Activated CD4-positive, alpha-beta T cell treated with anti-CD3 and anti-CD28 coated beads, Interleukin-2, amount 10 ng/mL, durations not matched to agents 7 days and 5 days (primary cell): ENCODE measurements around the gene S1PR4. TPM values are rescaled to one million over a fixed set of nuclear protein-coding genes. Genes with fewer than 3 reads are reported as not detected.
"Not testable (repeated sequence)": the region's sequence is repeated elsewhere in the genome, so short reads cannot be mapped to it uniquely, and the experiment has no call there.

Experiments
- CTCF ChIA-PET: fragments of 350-600 bp; sonication (Branson Sonifier 250); formaldehyde crosslinking; loops from one replicate; lab custom pipeline; 2021; ENCODE audit warnings: antibody characterized with exemption; lab: Charles Lee
- POLR2A ChIA-PET: fragments of 350-600 bp; sonication (Branson Sonifier 250); formaldehyde crosslinking; loops from one replicate; lab custom pipeline; 2021; ENCODE audit warnings: antibody characterized with exemption; lab: Charles Lee
- DNase-seq: peaks from one replicate; pipeline ENCODE4 v3.0.0-alpha.2; 2020
- H3K27ac Mint-ChIP-seq: one replicate; pipeline ENCODE4 v1.8.0; 2021; ENCODE audit warnings: mild to moderate bottlenecking, moderate library complexity, mixed read lengths
- H3K27me3 Mint-ChIP-seq: one replicate; pipeline ENCODE4 v1.8.0; 2021; ENCODE audit warnings: mixed read lengths
- H3K36me3 Mint-ChIP-seq: one replicate; pipeline ENCODE4 v1.8.0; 2021; ENCODE audit warnings: low read depth, mixed read lengths
- H3K4me1 Mint-ChIP-seq: one replicate; pipeline ENCODE4 v1.8.0; 2021; ENCODE audit warnings: mixed read lengths
- H3K4me3 Mint-ChIP-seq: one replicate; pipeline ENCODE4 v1.8.0; 2021; ENCODE audit warnings: mild to moderate bottlenecking, moderate library complexity, mixed read lengths
- H3K9me3 Mint-ChIP-seq: one replicate; pipeline ENCODE4 v1.8.0; 2021; ENCODE audit warnings: mixed read lengths
- total RNA-seq, 2 experiments: library from RNA; stranded (reverse); gene quantifications; one replicate each; pipeline ENCODE4 v1.2.3, GENCODE V29; 2021

The S1PR4 gene
- total RNA-seq, 2 experiments from 2014 or later, result 162 to 209 TPM

GRCh38 chr19:3204646-3205275 lies 26.2 kb downstream of the S1PR4 start:
- no peaks in the 10 kb centered on the region for H3K27me3 Mint-ChIP-seq
- no peak for DNase-seq
- CTCF ChIA-PET, result no interaction called here
- no peak overlapping the region for H3K4me3 Mint-ChIP-seq
- no peaks in the 10 kb centered on the region for H3K4me1 Mint-ChIP-seq
- no peaks in the 10 kb centered on the region for H3K9me3 Mint-ChIP-seq
- POLR2A ChIA-PET, result no interaction called here
- no peak overlapping the region for H3K27ac Mint-ChIP-seq
- H3K36me3 Mint-ChIP-seq, result peaks cover 2% of the 10 kb centered on the region

GRCh38 chr19:3206216-3206953 lies 27.8 kb downstream of the S1PR4 start:
- H3K9me3 Mint-ChIP-seq, result no peaks in the 10 kb centered on the region

DNA sequence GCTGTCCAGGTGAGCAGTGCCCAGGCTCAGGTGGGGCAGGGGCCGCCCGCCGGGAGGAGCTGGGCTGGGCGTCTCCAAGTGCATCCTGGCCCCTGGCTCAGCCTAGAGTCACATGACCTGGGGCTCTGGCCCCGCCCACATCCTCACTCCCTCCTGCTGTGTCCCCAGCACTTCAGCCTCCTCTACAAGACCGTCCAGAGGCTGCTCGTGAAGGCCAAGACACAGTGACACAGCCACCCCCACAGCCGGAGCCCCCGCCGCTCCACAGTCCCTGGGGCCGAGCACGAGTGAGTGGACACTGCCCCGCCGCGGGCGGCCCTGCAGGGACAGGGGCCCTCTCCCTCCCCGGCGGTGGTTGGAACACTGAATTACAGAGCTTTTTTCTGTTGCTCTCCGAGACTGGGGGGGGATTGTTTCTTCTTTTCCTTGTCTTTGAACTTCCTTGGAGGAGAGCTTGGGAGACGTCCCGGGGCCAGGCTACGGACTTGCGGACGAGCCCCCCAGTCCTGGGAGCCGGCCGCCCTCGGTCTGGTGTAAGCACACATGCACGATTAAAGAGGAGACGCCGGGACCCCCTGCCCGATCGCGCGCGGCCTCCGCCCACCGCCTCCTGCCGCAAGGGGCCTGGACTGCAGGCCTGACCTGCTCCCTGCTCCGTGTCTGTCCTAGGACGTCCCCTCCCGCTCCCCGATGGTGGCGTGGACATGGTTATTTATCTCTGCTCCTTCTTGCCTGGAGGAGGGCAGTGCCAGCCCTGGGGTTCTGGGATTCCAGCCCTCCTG lies 29.1 kb downstream of the S1PR4 start:
- Mint-ChIP-seq H3K4me1 (peaks cover 5% of the 10 kb centered on the region), H3K27ac (no peak overlapping the region), H3K4me3 (no peak overlapping the region), H3K27me3 (no peaks in the 10 kb centered on the region), H3K9me3 (no peaks in the 10 kb centered on the region), H3K36me3 (peaks cover 2% of the 10 kb centered on the region)
- POLR2A ChIA-PET, result no interaction called here
- no peak for DNase-seq
- CTCF ChIA-PET, result interaction anchor here (1.0 to 1.4 kb wide), 2 partner anchors 13 to 18 kb away, joined by 3 read pairs; no protein-coding TSS in a partner anchor

More at GRCh38 chr19:3206216-3206953, 27.8 kb downstream of the S1PR4 start:
- Mint-ChIP-seq H3K4me1 (peaks cover 5% of the 10 kb centered on the region), H3K27ac (no peak overlapping the region), H3K27me3 (no peaks in the 10 kb centered on the region), H3K4me3 (no peak overlapping the region), H3K36me3 (peaks cover 2% of the 10 kb centered on the region)
- CTCF ChIA-PET, result interaction anchor here (1.4 kb wide), 1 partner anchor 17 kb away, joined by 3 read pairs; no protein-coding TSS in a partner anchor
- POLR2A ChIA-PET, result no interaction called here
- DNase-seq, result no peak

GRCh38 chr19:3208317-3209207 lies 30.0 kb downstream of the S1PR4 start:
- Mint-ChIP-seq H3K4me3 (no peak overlapping the region), H3K4me1 (peaks cover 5% of the 10 kb centered on the region), H3K27ac (peak overlapping the region; percentile 36), H3K9me3 (no peaks in the 10 kb centered on the region), H3K27me3 (no peaks in the 10 kb centered on the region), H3K36me3 (peaks cover 2% of the 10 kb centered on the region)
- DNase-seq, result no peak
- ChIA-PET CTCF (interaction anchor here (1.0 kb wide), 1 partner anchor 14 kb away, joined by 3 read pairs; no protein-coding TSS in a partner anchor), POLR2A (no interaction called here)

DNA sequence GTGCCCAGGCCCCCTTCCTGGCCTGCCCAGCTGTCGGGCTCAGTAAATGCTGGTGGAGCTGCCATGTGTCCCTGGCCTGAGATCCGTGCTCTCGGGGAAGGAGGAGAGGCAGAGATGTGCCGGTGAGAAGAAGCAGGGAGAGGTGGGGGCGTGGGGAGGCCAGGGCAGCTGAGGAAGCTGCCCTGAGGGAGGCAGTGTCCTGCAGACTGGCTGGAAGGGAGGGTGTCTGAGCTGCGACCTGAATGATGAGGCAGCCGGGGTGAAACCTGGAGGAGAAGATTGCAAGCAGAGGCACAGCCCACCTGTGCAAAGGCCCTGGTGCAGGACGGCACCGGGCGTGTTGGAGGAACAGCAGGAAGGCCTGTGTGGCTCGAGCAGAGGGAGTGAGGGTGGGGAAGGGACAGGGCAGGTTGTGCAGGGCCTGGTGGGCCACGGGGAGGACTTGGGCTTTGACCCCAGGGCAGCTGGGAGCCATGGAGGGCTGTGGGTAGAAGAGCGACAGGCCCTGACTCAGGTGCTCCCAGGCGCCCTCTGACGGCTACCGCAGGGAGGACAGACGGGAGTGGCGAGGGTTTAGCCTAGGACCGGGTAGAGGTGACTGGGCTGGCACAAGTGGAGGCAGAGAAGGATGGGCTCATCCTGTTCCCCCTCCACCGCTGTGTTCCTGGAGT lies 31.9 kb downstream of the S1PR4 start:
- ChIA-PET CTCF (no interaction called here), POLR2A (no interaction called here)
- H3K36me3 Mint-ChIP-seq, result no peaks in the 10 kb centered on the region
- DNase-seq, result peak; percentile 70
- H3K27me3 Mint-ChIP-seq, result no peaks in the 10 kb centered on the region
- H3K27ac Mint-ChIP-seq, result peak overlapping the region; percentile 60
- no peaks in the 10 kb centered on the region for H3K9me3 Mint-ChIP-seq
- H3K4me1 Mint-ChIP-seq, result peaks cover 5% of the 10 kb centered on the region
- no peak overlapping the region for H3K4me3 Mint-ChIP-seq

DNA sequence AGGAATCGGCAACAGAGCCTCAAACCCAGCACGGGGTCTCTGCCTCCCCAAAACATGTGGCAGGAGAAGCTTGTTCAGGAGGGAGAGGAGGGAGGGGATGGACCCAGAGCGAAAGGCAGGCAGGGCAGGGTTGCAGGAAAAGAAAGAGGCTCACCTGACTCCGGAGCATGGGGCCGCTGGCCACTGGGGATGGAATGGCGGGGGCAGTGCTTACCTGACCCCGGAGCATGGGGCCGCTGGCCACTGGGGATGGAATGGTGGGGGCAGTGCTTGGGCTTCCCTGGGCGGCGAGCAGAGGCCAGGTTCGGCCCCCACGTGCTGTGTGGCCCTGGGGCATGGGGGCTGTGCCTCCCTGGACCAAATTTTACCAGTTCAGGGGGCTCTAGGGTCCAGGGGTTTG lies 32.6 kb downstream of the S1PR4 start:
- Mint-ChIP-seq H3K9me3 (no peaks in the 10 kb centered on the region), H3K27ac (no peak overlapping the region), H3K4me3 (no peak overlapping the region), H3K27me3 (no peaks in the 10 kb centered on the region), H3K36me3 (no peaks in the 10 kb centered on the region), H3K4me1 (peaks cover 5% of the 10 kb centered on the region)
- ChIA-PET POLR2A (interaction anchor here (0.6 kb wide), 1 partner anchor 1268 kb away, joined by 7 read pairs; no protein-coding TSS in a partner anchor), CTCF (interaction anchor here (0.6 to 0.9 kb wide), 2 partner anchors 13 to 236 kb away, joined by 3 to 4 read pairs; no protein-coding TSS in a partner anchor)
- DNase-seq, result no peak

GRCh38 chr19:3213159-3213558 lies 34.6 kb downstream of the S1PR4 start:
- POLR2A ChIA-PET, result no interaction called here
- Mint-ChIP-seq H3K36me3 (no peaks in the 10 kb centered on the region), H3K4me1 (peaks cover 5% of the 10 kb centered on the region), H3K27me3 (no peaks in the 10 kb centered on the region), H3K4me3 (no peak overlapping the region), H3K9me3 (no peaks in the 10 kb centered on the region), H3K27ac (no peak overlapping the region)
- DNase-seq, result no peak
- CTCF ChIA-PET, result interaction anchor here (0.6 kb wide), 1 partner anchor 30 kb away, joined by 3 read pairs; no protein-coding TSS in a partner anchor

DNA sequence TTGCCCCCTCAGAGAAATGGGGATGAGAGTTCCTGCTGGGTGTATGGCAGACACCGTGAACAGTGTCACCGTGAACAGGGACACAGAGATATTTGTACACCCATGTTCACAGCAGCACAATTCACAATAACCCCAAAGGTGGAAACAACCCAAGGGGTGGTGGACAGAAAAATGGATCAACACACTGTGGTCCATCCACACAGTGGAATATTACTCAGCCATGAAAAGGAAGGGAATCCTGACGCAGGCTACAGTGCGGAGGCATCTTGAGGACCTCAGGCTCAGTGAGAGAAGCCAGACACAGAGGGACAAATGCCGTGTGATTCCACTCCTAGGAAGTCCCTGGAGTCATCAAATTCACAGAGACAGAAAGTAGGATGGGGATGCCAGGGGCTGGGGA lies 38.3 kb downstream of the S1PR4 start:
- DNase-seq, result no peak
- CTCF ChIA-PET, result no interaction called here
- POLR2A ChIA-PET, result no interaction called here
- no peak overlapping the region for H3K4me3 Mint-ChIP-seq
- no peaks in the 10 kb centered on the region for H3K9me3 Mint-ChIP-seq
- no peaks in the 10 kb centered on the region for H3K4me1 Mint-ChIP-seq
- H3K27me3 Mint-ChIP-seq, result no peaks in the 10 kb centered on the region
- H3K27ac Mint-ChIP-seq, result peak overlapping the region; percentile 66
- no peaks in the 10 kb centered on the region for H3K36me3 Mint-ChIP-seq

- POLR2A ChIA-PET, result no interaction called here
- CTCF ChIA-PET, result no interaction called here
- H3K4me1 Mint-ChIP-seq, result no peaks in the 10 kb centered on the region
Measured at GRCh38 chr19:3220576-3220975, 42.0 kb downstream of the S1PR4 start.

GRCh38 chr19:3221576-3221975 lies 43.0 kb downstream of the S1PR4 start:
- H3K4me1 Mint-ChIP-seq, H3K27ac Mint-ChIP-seq, POLR2A ChIA-PET, CTCF ChIA-PET, H3K9me3 Mint-ChIP-seq, DNase-seq, H3K36me3 Mint-ChIP-seq, H3K4me3 Mint-ChIP-seq: not testable (repeated sequence)
- peaks cover 12% of the 10 kb centered on the region for H3K27me3 Mint-ChIP-seq

More at GRCh38 chr19:3220576-3220975, 42.0 kb downstream of the S1PR4 start:
- no peaks in the 10 kb centered on the region for H3K9me3 Mint-ChIP-seq
- no peak overlapping the region for H3K27ac Mint-ChIP-seq
- peaks cover 5% of the 10 kb centered on the region for H3K27me3 Mint-ChIP-seq
- no peak for DNase-seq
- H3K4me3 Mint-ChIP-seq, result no peak overlapping the region
- H3K36me3 Mint-ChIP-seq, result no peaks in the 10 kb centered on the region

GRCh38 chr19:3222709-3223108 lies 44.1 kb downstream of the S1PR4 start:
- H3K4me3 Mint-ChIP-seq, result no peak overlapping the region
- no peaks in the 10 kb centered on the region for H3K9me3 Mint-ChIP-seq
- H3K27me3 Mint-ChIP-seq, result peaks cover 19% of the 10 kb centered on the region
- H3K4me1 Mint-ChIP-seq, result no peaks in the 10 kb centered on the region
- ChIA-PET CTCF (no interaction called here), POLR2A (no interaction called here)
- no peaks in the 10 kb centered on the region for H3K36me3 Mint-ChIP-seq
- no peak for DNase-seq
- H3K27ac Mint-ChIP-seq, result no peak overlapping the region
